Endothelial cell of umbilical vein (primary cell): ENCODE data around the gene SPATA1. TPM values are rescaled to one million over a fixed set of nuclear protein-coding genes. Genes with fewer than 3 reads are reported as not detected.
A peak's percentile ranks its signal among the peaks of the same experiment; 100 is the strongest.

ENCODE experiments used
- BruUV-seq: library from RNA; stranded (reverse); fragments of 400-500 nt; replicated peaks from 2 replicates; lab custom pipeline; 2021; lab: Mats Ljungman, UMichigan
- CTCF ChIA-PET: fragments of 300-600, 350-600 bp; sonication (Branson Sonifier 250); formaldehyde crosslinking; loops from one replicate; lab custom pipeline; 2021; ENCODE audit warnings: antibody characterized with exemption, inconsistent platforms; lab: Charles Lee
- POLR2A ChIA-PET: fragments of 300-600, 350-600 bp; sonication (Branson Sonifier 250); formaldehyde crosslinking; loops from one replicate; lab custom pipeline; 2021; ENCODE audit warnings: antibody characterized with exemption, inconsistent platforms; lab: Charles Lee
- DNase-seq: peaks from one replicate; pipeline ENCODE4 v3.0.0-alpha.2; 2011; ENCODE audit warnings: low read depth, low spot score
- FAIRE-seq: peaks from 2 replicates; lab custom pipeline; 2011; peaks lifted over from hg19 to GRCh38; lab: Jason Lieb, UNC
- H2AFZ ChIP-seq: 2 replicates; pipeline ENCODE4 v1.6.0; 2012; ENCODE audit warnings: low read depth, low read length, control low read depth, inconsistent platforms
- H3K27ac ChIP-seq: 2 replicates; pipeline ENCODE4 v1.5.1; 2011; ENCODE audit warnings: low read depth, mild to moderate bottlenecking, control low read depth, low read length, moderate library complexity; ENCODE audit not compliant: insufficient read depth
- H3K27me3 ChIP-seq, 2 experiments: 2 replicates each; pipeline versions ENCODE4 v1.6.0 to v1.6.1; 2011; ENCODE audit warnings: low read length in 2 of 2, mixed read lengths in 1 of 2; ENCODE audit not compliant: control insufficient read depth in 2 of 2, insufficient read depth in 2 of 2
- H3K36me3 ChIP-seq, 2 experiments: 2 replicates in 1 of 2; 3 replicates in 1 of 2; pipeline ENCODE4 v1.5.1; 2011; ENCODE audit warnings: low read length in 2 of 2, mild to moderate bottlenecking in 1 of 2, moderate library complexity in 1 of 2; ENCODE audit not compliant: control insufficient read depth in 2 of 2, insufficient read depth in 2 of 2; ENCODE audit errors: extremely low read depth in 1 of 2
- H3K4me1 ChIP-seq: 3 replicates; pipeline ENCODE4 v1.5.1; 2011; ENCODE audit warnings: mild to moderate bottlenecking, low read length; ENCODE audit not compliant: control insufficient read depth, insufficient read depth; ENCODE audit errors: extremely low read depth
- H3K4me2 ChIP-seq: 2 replicates; pipeline ENCODE4 v1.6.1; 2011; ENCODE audit warnings: low read length, control low read depth, mixed read lengths; ENCODE audit not compliant: insufficient read depth
- H3K4me3 ChIP-seq, 3 experiments: fragments of 200-600 bp in 1 of 3; sonication (generic), shearing (Covaris generic) in 1 of 3; replicated peaks in 1 of 3; 2 replicates each; pipeline ENCODE4 v1.5.1; 2011 to 2016; ENCODE audit warnings: control low read depth in 3 of 3, low read length in 3 of 3, mild to moderate bottlenecking in 2 of 3, inconsistent platforms in 1 of 3, low read depth in 1 of 3, moderate library complexity in 1 of 3; ENCODE audit not compliant: insufficient read depth in 1 of 3
- H3K79me2 ChIP-seq: 2 replicates; pipeline ENCODE4 v1.6.0; 2012; ENCODE audit warnings: low read length, inconsistent platforms; ENCODE audit not compliant: control insufficient read depth, insufficient read depth
- H3K9ac ChIP-seq: replicated peaks from 2 replicates; pipeline ENCODE3; 2011; ENCODE audit warnings: low read length, control low read depth; ENCODE audit not compliant: insufficient read depth; ENCODE audit errors: extremely low read depth
- H3K9me1 ChIP-seq: replicated peaks from 3 replicates; pipeline ENCODE4 v1.6.0; 2011; ENCODE audit warnings: mild to moderate bottlenecking, low read length; ENCODE audit not compliant: control insufficient read depth, insufficient read depth; ENCODE audit errors: extremely low read depth
- H3K9me3 ChIP-seq: replicated peaks from 2 replicates; pipeline ENCODE4 v1.5.1; 2012; ENCODE audit warnings: low read length, inconsistent platforms; ENCODE audit not compliant: control insufficient read depth, insufficient read depth
- H4K20me1 ChIP-seq: replicated peaks from 2 replicates; pipeline ENCODE3; 2011; ENCODE audit warnings: mild to moderate bottlenecking, low read length; ENCODE audit not compliant: control insufficient read depth, insufficient read depth; ENCODE audit errors: extremely low read depth
- EZH2 ChIP-seq: IDR thresholded peaks from 2 replicates; pipeline ENCODE4 v1.6.1; 2012; ENCODE audit warnings: borderline replicate concordance, low read depth, mild to moderate bottlenecking, moderate library complexity, low read length, inconsistent platforms; ENCODE audit not compliant: severe bottlenecking
- FOS ChIP-seq: IDR thresholded peaks from 2 replicates; pipeline ENCODE4 v1.6.1; 2011; ENCODE audit warnings: mild to moderate bottlenecking, low read length, moderate library complexity, borderline replicate concordance; ENCODE audit not compliant: insufficient read depth
- GATA2 ChIP-seq: IDR thresholded peaks from 2 replicates; pipeline ENCODE4 v1.7.0; 2011; ENCODE audit warnings: low read depth, mild to moderate bottlenecking, moderate library complexity, mixed read lengths, low read length; ENCODE audit not compliant: insufficient read length, insufficient read depth
- JUN ChIP-seq: IDR thresholded peaks from 2 replicates; pipeline ENCODE4 v1.6.1; 2011; ENCODE audit warnings: borderline replicate concordance, low read depth; ENCODE audit not compliant: insufficient read length, insufficient read depth
- MAX ChIP-seq: IDR thresholded peaks from 2 replicates; pipeline ENCODE4 v1.6.1; 2011; ENCODE audit not compliant: insufficient read depth, insufficient read length
- POLR2A ChIP-seq: IDR thresholded peaks from 2 replicates; pipeline ENCODE4 v1.6.1; 2012; ENCODE audit warnings: low read depth, mild to moderate bottlenecking, control low read depth, low read length
- POLR2AphosphoS5 ChIP-seq: IDR thresholded peaks from 2 replicates; pipeline ENCODE4 v1.6.1; 2012; ENCODE audit warnings: low read depth, mild to moderate bottlenecking, control low read depth, low read length, moderate library complexity; ENCODE audit not compliant: insufficient read depth
- dilution Hi-C: fragments of 300-500 bp; cut with MboI; formaldehyde crosslinking; loops from one replicate; pipeline ENCODE4 v1.15.0; 2019; ENCODE audit warnings: low sequenced_read_pairs; ENCODE audit not compliant: extremely low pct_ligation_motif_present
- intact Hi-C: fragments of 100-400 bp; cut with micrococcal nuclease; formaldehyde crosslinking; loops from one replicate; pipeline ENCODE4 v1.10.0; 2022
- polyA plus RNA-seq, 4 experiments: library from polyadenylated mRNA; depleted of rRNA in 3 of 4; stranded (reverse) in 3 of 4; unstranded in 1 of 4; fragments of >200 nt; gene quantifications; 2 replicates each; pipeline versions ENCODE4 v1.2.1 to v1.2.3, GENCODE V29; 2011 to 2012; ENCODE audit warnings: missing spikeins in 1 of 4
- total RNA-seq: library from RNA; stranded (reverse); gene quantifications from 2 replicates; pipeline ENCODE4 v1.2.3, GENCODE V29; 2021
- TF ChIP-seq, protein P1 (sequence below), 2 donors: IDR thresholded peaks; 1 replicate in 1 of 2; 2 replicates in 1 of 2; pipeline ENCODE4 v1.5.1; 2011; ENCODE audit warnings: low read length in 2 of 2, mild to moderate bottlenecking in 2 of 2, moderate library complexity in 2 of 2, control low read depth in 1 of 2, inconsistent platforms in 1 of 2, low read depth in 1 of 2; ENCODE audit not compliant: insufficient read depth in 1 of 2; ENCODE audit errors: extremely low read depth in 1 of 2

Gene SPATA1
- total and polyA plus RNA-seq, 2 donors (not counting 3 experiments of a cell fraction or from before 2014, with no cell fraction given): 1.7 to 1.8 TPM

- H3K9me3 ChIP-seq: no peaks in the 10 kb centered on the region
- no peaks in the 10 kb centered on the region for H3K4me1 ChIP-seq
- no peak overlapping the region for H2AFZ ChIP-seq
- H3K4me2 ChIP-seq: no peak overlapping the region
- TF ChIP-seq MAX: no peak
- TF ChIP-seq POLR2AphosphoS5: no peak
- no peak for TF ChIP-seq JUN
- no peak for TF ChIP-seq EZH2
- TF ChIP-seq POLR2A: no peak
- no peak for TF ChIP-seq GATA2
- no peak for TF ChIP-seq FOS
- TF ChIP-seq, protein P1, sequence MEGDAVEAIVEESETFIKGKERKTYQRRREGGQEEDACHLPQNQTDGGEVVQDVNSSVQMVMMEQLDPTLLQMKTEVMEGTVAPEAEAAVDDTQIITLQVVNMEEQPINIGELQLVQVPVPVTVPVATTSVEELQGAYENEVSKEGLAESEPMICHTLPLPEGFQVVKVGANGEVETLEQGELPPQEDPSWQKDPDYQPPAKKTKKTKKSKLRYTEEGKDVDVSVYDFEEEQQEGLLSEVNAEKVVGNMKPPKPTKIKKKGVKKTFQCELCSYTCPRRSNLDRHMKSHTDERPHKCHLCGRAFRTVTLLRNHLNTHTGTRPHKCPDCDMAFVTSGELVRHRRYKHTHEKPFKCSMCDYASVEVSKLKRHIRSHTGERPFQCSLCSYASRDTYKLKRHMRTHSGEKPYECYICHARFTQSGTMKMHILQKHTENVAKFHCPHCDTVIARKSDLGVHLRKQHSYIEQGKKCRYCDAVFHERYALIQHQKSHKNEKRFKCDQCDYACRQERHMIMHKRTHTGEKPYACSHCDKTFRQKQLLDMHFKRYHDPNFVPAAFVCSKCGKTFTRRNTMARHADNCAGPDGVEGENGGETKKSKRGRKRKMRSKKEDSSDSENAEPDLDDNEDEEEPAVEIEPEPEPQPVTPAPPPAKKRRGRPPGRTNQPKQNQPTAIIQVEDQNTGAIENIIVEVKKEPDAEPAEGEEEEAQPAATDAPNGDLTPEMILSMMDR (IDR thresholded peaks at IDR 0.05; ENCODE audit: extremely low read depth in 1 of 2, insufficient read depth in 1 of 2, low read depth in 1 of 2, low read length in 2 of 2): no peak
- no peak overlapping the region for H3K4me3 ChIP-seq
- ChIA-PET POLR2A (no interaction called here), CTCF (interaction anchor here (0.9 to 1.5 kb wide), 4 partner anchors 8 to 325 kb away, joined by 3 to 7 read pairs (median 4); partner anchors contain the start of genes GNG5 and SPATA1)
- no peaks in the 10 kb centered on the region for H3K36me3 ChIP-seq
- no peak overlapping the region for H3K9ac ChIP-seq
- H4K20me1 ChIP-seq: no peaks in the 10 kb centered on the region
- H3K27ac ChIP-seq: no peak overlapping the region
- no TSS peak for BruUV-seq
- H3K27me3 ChIP-seq: no peaks in the 10 kb centered on the region
- dilution Hi-C loops: loop anchor here (25.0 kb wide), 1 partner anchor 174 kb away; no protein-coding TSS in a partner anchor
- FAIRE-seq: no peak
- H3K9me1 ChIP-seq: no peaks in the 10 kb centered on the region
- peak; percentile 39 for DNase-seq
- no peaks in the 10 kb centered on the region for H3K79me2 ChIP-seq
- intact Hi-C loops: loop anchor here (10.0 kb wide), 1 partner anchor 664 kb away; the partner anchor contains the start of gene BCL10
Measured at GRCh38 chr1:84611091-84611490, 104.9 kb downstream of the SPATA1 start.
